Astrocyte (in vitro differentiated cells and primary cell): ENCODE measurements around the gene ZNF280C.

Experiments
- EZH2 ChIP-seq: IDR thresholded peaks from 2 replicates; pipeline ENCODE4 v1.6.1; 2012; ENCODE audit warnings: mild to moderate bottlenecking, low read length, inconsistent platforms; ENCODE audit not compliant: insufficient read depth
- TF ChIP-seq, protein P1 (sequence below): IDR thresholded peaks from 2 replicates; pipeline ENCODE4 v1.5.1; 2011; ENCODE audit warnings: low read depth, mild to moderate bottlenecking, inconsistent platforms, low read length, moderate library complexity; ENCODE audit not compliant: insufficient read depth

DNA sequence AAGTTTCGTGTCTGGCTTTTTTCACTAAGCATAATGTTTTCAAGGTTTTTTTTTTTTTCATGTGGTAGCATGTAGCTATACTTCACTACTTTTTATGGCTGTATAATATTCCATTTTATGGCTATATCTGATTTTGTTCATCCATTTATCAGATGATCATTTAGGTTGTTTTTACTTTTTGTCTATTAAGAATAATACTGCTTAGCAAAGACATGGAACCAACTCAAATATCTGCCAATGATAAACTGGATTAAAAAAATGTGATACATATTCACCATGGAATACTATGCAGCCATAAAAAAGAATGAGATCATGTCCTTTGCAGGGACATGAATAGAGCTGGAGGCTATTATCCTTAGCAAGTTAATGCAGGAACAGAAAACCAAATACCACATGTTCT lies 32.7 kb upstream of the ZNF280C start:
- TF ChIP-seq, protein P1, sequence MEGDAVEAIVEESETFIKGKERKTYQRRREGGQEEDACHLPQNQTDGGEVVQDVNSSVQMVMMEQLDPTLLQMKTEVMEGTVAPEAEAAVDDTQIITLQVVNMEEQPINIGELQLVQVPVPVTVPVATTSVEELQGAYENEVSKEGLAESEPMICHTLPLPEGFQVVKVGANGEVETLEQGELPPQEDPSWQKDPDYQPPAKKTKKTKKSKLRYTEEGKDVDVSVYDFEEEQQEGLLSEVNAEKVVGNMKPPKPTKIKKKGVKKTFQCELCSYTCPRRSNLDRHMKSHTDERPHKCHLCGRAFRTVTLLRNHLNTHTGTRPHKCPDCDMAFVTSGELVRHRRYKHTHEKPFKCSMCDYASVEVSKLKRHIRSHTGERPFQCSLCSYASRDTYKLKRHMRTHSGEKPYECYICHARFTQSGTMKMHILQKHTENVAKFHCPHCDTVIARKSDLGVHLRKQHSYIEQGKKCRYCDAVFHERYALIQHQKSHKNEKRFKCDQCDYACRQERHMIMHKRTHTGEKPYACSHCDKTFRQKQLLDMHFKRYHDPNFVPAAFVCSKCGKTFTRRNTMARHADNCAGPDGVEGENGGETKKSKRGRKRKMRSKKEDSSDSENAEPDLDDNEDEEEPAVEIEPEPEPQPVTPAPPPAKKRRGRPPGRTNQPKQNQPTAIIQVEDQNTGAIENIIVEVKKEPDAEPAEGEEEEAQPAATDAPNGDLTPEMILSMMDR, result no peak
- TF ChIP-seq EZH2, result no peak
